ENCODE data around the gene MYO3B.

Gene MYO3B

DNA sequence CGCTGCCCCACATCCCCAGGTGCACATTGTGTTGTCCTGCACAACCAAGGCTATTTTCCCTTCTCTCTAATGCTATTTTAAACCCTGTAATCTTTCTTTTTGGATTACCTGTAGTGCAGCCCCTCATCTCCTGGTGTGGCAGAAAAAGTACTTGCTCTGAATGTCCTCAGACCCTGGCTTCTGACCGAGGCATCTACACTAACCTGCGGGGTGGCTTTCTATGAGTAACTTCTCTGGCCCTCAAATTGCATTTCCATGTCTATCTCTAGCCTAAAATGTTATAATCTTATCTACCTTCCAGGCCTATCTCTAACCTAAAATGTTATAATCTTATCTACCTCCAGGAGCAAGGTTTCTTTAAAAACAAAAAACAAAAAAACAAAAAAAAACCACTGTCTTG is 519.0 kb downstream of the MYO3B start:
- no peak for DNase-seq (ENCODE audit: low spot score)

DNA sequence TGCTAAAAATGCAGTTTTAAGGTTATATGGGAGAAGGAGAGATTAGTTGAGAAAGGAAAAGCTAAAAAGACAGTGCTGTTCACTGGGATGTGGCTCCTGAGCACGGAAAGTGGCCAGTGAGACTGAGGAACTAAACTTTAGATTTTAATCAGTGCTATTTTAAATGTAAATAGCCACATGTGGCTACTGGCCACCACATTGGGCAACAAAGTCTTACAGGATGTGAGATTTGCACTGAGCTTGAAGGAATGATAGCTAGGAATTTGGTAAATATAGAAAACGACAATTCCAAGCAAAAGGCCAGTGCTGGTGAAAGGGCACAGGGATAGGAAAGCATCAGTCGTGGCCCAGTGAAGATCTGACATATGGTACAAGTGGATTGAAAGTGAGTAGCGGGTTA is 523.1 kb downstream of the MYO3B start:
- no peak for DNase-seq (ENCODE audit: low spot score)

DNA sequence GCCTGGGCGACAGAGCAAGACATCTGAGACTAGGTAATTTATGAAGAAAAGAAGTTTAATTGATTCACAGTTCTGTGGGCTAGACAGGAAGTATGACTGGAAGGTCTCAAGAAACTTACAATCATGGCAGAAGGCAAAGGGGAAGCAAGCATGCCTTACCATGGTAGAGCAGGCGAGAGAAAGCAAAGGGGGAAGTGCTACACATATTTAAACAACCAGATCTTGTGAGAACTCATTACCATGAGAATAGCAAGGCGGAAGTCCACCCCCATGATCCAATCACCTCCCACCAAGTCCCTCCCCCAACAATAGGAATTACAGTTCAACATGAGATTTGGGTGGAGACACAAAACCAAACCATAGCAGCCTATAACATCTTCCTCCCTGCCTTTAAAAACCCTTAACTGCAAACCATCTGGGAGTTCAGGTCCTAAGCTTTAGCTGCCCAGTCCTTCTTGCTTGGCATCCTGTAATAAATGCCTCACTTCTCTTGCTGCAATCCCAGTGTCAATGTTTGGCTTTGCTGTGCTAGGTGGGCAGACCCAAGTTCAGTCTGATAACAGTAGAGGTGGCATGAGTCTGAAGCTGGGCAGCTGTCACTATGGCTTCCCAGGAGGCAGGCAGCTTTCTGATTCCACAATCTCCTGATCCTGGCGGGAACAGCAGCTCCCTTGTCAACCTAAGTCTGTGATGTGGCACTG is 526.0 kb downstream of the MYO3B start:
- DNase-seq (ENCODE audit: low spot score): no peak
